ENCODE data around the gene STARD13.
A peak's percentile ranks its signal among the peaks of the same experiment; 100 is the strongest.

STARD13 gene

DNA sequence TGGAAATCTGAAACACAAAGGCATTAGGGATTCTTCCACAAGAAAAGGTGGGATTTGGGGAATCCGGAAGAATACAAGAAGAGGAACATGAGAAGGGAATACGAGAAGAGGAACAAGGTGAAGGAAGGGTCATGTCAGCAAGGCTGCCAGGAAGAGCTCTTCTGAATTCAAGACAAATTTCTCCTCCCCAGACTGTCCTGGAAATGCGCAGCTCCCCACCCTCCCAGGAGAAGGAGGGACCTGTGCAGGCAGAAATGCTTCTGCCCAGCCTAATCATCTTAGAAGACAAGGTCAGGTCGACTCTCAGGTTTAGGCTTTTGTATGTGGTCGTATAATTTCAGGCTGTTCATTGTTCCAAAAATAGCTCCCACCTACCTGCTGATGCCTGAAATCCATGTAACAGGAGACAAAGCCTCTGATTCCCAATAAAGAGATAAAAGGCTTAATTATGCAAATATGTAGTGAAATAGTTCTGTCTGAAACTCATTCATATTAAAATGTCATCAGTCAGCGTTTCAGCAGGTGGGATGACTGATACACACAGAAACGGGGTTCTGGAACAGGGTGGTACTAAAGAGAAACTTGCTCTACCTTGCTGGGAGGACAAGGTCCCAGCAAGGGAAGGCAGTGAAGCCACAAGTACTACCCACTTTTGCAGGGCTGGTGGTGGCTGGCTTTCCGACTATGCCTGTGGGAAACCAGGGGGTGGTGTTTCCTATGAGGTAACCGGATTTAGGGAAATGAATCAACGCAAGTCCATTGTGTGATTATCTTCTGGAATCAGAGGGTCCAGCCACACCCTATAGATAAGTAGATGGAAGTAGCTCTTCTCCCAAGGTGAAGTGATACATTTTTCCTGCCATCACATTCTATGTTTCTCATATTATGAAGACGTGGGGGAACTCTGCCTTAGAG is 193.2 kb downstream of the STARD13 start:
- no peak for DNase-seq (ENCODE audit: low read depth, low spot score)

DNA sequence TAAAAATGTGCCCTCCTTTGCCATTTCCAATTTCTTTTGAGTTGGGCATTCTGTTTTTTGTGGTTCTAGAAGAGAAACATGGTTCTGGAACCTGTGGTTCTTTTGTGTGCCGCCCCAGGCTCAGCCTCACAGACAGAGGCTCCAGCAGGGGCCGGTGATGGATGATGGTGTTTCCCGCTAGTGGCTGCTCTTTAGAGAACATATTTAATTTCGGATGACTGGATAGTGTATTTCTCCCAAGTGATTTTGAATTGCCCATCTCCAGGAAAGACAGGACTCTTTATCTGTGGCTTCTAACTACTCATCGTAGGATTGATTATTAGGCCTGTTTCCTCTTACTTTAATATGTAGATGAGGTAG is 194.2 kb downstream of the STARD13 start:
- no peak for DNase-seq (ENCODE audit: low read depth, low spot score)

DNA sequence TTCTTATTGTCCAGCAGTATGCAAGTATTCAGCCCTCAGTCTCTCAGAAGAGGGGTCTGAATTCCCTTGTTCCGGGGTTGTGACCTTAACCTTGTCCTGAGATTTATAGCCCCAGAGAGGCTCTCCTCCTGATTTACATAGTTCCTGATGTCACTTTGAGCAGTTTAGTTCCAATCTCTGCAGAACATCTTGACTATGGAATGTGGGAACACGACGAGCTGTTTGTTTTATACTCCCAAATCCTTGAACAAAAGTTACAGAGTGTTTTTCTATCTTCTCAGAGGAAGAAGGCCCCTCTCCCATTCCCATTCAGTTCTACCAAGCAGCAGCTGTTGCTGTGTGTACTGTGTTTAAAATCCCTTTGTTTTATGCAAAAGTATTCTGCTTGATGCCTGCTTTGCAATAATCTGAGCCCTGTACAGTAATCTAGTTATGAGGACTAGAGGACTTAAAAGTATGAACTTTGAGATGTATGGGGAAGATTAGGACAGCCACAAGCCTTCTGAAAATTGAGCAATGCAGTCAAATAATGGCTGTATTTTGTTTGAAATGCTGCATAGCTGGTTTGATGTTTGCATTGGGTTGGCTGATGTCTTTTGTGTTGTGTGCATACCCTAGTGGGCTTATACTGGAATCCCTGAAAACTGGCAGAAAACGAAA is 194.7 kb downstream of the STARD13 start:
- no peak for DNase-seq (ENCODE audit: low read depth, low spot score)

DNA sequence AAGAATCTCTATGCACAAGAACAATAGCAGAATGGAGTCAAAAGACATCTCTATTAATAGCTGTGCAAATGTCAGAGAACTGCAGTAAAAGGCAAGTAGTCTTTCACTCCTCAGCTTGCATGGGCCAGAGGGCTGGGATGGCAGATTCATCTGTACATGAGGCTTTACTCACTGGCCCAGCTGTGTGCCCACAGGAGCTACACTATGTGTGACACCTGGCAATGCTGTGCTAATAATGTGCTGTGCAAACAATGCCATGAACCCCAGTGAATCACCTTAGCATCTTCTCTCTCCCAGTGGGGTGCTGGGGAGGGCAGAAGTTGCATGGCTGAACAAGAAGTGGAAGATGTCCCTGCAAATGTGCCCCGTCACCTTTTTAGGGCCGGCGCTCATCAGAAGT is 196.2 kb downstream of the STARD13 start:
- no peak for DNase-seq (ENCODE audit: low read depth, low spot score)

DNA sequence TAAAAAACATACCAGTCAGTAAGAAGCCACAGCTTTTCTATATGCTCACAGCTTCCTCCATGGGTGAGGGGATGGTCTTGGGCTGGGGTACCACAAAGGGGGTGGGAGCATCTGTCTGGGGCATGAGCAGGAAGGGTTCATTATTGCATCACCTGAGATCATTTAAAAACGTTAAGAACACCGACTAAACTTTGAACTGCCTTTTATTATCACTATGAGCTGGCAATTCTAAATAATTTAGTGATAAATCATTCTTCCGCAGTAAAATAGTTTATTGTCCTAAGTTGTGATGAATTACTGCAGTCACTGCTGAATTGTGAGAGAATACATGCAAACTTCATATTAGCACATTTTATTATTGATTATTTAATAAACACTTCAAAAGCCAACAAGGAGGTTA is 197.8 kb downstream of the STARD13 start:
- DNase-seq (ENCODE audit: low read depth, low spot score), result no peak

DNA sequence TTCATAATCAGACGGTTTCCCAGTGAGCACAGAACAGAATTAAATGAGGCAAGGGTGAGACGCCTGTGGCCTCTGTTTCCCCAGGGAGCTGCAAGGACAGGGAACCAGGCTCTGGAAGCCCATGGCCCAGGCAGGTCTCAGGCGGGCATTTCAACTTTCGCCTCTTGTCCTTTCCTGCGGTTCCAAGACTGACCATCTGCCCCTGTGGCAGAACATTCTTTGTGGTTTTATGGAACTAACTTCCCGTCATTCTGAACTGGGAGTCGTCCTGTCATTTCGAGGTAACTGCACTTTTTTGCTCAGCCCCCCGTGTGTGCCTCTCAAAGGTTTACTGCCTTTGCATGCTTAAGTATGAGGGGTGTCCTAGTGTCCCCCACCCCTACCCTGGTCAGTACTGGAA is 198.5 kb downstream of the STARD13 start:
- no peak for DNase-seq (ENCODE audit: low read depth, low spot score)

DNA sequence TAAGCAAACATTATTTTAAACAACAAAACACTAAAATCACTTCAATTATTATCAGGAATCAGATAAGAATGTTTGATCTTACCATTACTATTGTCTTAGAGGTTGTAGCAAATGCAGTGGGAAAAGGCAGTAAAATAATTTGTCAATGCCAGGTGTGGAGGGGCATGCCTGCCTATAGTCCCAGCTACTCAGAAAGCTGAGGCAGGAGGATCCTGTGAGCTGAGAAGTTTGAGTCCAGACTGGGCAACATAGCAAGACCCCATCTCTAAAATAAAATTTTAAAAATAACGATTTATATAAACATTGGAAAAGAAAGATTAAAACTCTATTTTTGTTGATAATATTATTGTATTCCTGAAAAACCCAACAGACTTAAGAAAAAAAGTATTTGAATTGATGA is 202.5 kb downstream of the STARD13 start:
- no peak for DNase-seq (ENCODE audit: low read depth, low spot score)

DNA sequence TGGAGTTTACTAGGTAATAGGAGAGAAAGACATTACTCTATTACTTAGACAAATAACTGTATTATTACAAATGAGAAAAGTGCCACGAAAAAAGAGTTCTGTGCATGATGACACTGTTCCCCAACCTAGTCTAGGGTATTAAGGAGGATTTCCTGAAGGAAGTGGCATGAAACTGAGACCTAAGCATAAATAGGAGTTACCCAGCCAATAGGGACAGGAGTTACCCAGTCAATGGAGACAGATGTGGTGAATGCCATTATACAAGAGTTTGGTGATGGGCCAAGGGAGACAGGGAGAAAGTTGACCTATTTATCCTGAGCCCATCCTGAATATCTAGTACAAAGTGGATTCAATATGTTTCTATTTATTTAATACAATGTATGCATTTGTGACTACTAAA is 203.9 kb downstream of the STARD13 start:
- DNase-seq (ENCODE audit: low read depth, low spot score), result no peak

DNA sequence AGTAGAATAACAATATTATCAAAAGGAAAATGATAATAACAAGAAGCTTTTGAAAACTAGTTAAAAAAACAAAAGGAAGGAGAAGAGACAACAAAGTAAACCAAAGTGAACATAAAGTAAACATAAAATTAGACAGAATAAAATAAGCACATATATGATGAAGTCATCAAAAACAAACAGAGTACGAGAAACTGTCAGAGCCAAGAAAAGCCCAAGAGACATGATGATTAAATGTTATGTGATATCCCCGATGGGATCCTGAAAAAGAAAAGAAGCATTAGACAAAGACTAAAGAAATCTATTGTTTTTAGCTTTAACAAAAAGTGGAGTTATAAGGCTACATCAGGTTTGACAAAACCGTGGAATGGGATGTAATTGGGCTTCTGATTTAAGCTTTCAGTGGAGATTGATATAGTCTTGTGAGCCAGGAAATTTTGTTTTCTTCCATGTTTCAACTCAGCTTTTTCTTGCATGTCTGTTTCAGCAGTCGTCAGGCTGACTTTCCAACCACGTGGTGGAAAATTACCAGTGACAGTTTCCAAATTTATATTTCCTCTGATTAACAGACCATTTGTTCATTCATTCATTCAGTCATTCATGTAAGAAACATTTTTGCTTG is 204.5 kb downstream of the STARD13 start:
- no peak for DNase-seq (ENCODE audit: low read depth, low spot score)

DNA sequence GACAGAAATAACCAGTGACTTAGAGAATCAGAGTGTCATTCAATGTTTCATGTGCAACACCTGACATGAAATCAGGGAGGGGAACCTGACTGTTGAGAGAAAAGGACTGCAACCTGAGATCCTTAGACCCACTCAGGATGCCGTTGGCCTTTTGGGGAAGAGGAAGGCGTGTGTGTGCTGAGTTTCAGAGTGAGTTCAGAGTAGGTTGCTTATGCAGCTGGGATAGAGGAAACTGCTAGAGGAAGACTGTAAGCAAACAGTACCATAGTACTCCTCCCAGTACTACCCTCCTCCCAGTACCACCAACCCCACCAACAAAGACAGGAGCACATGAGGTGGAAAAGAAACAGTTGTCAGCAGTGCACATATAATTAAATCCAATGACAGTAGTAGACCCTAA is 205.6 kb downstream of the STARD13 start:
- DNase-seq (ENCODE audit: low read depth, low spot score), result no peak

DNA sequence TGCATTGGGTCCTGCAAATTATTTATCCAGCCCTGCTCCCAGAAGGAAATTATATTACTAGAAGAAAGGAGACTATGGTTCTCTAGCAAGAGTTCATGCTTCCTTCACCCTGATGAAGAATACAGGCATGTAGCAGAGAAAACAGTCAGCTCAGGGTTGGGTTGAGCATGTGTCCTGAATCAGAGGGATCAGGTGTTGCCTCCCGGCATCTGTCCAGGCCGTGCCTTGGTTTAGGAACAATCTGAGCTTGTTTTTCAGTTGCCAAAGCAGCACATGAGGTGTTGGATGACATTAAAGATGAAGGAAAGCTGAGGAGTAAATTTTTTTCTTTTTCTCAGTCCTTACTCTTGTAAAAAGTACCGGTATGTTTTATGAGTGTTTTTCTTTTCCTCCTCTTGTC is 207.3 kb downstream of the STARD13 start:
- DNase-seq (ENCODE audit: low read depth, low spot score), result no peak

DNA sequence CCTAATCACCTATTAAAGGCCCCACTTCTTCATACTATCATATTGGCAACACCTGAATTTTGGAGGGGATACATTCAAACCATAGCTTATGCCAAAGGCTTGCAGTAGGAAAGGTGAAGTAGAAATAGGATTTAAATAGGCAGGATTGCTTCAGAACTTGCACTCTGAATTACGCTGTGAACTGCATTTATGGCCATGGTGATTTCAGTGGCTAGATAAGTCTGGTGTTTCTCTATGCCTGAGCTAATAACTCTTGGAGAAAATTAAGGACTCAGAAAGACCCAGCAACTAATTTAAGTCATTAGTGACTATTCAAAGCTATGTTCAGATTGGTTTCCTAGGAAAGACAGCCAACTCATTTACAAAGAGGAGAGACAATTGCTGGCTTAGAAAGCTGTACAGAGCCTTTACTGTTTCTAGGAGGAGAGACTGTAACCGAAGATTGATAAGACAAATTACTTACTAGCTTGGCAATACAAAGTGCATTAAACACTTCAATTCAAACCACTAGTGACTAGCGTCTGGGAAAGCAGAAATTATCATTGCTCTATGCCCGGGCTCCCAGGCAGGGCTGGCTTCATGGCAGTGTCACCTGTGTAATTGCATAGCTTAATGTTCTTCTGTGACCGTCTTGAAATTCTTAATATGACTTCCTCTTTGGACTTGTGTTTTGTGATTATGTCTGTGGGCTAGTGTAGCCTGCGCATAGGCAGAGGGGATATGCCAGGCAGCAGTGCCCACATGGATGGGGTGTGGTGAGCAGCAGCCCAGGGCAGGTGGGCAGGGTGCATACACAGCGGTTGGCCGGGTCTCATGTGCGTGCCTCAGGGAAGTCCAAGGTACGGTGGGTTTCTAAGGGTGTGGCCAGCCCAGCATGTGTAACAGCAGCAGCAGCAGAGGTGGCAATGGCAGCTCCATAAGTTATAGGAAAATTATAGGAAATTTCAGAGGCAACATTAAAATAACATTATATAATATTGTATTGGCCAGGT is 209.3 kb downstream of the STARD13 start:
- no peak for DNase-seq (ENCODE audit: low read depth, low spot score)

DNA sequence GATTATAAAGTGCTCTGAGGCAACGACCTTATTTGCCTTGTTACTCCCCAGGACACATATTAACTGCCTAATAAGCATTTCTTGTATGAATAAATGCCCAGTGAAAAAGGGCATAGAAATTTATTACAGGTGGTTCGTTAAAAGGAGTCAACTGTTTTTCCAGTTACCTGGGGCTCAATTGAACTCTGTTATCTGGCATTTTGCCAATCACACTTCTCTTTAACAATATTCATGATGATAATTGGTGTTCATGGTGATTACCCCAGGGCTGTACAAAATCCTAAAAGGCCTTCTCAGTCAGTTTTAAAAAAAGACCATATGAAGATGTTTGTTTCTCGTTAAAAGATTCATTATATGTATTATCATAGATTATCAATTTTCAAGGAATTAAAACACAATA is 212.2 kb downstream of the STARD13 start:
- DNase-seq (ENCODE audit: low read depth, low spot score), result no peak

DNA sequence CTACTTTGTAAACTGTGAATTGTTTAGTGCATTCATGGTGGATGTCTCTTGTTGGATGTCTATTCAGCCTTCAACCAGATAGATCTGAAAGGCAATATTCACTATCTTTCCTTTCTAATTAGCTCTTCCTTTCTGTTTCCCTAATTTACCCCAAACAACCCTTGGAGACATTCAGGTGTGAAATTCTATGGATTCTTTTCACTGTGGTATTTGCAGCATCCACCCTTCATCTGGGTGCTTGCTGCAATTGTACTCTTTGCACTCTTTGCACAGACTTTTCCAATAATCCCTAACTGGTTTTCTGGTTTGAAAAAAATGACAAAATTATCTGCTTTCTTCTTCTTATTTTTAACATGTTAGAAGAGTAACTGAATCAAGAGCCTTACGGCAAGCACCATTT is 212.8 kb downstream of the STARD13 start:
- DNase-seq (ENCODE audit: low read depth, low spot score), result no peak

DNA sequence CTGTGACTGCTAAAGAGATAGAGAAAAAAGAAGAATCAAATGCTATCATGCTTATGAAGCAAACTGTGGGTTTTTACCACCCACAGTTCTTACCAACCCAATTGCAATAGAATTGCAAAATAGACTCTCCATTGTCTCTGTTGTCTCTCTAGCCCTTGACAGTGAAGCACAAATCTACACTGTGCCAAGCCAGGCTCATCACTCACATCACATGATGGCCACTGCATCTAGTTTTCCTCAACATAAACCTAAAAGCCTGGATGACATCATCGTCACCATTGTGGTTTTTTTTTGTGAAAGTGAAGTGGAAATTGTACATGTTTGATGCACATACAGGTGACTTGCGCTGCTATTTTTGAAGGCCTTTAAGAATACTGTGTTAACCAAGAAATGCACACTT is 213.3 kb downstream of the STARD13 start:
- DNase-seq (ENCODE audit: low read depth, low spot score), result no peak

DNA sequence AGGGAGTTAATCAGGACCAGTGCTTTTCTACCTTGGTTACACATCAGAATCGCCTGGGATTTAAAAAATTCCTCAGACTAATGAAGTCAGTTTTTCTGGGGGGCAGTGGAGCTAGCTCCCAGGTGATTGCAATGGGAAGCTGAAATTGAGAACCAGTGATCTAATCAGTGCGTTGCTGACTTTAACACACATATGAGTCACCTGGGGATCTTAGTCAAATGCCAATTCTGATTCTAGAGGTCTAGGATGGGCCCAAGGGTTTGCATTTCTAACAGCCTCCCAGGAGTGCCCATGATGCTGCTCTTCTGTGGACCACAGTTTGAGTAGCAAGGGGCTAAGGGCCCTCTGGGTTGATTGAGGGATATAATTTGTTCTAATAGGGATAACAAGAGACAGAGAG is 214.8 kb downstream of the STARD13 start:
- DNase-seq (ENCODE audit: low read depth, low spot score), result no peak

DNA sequence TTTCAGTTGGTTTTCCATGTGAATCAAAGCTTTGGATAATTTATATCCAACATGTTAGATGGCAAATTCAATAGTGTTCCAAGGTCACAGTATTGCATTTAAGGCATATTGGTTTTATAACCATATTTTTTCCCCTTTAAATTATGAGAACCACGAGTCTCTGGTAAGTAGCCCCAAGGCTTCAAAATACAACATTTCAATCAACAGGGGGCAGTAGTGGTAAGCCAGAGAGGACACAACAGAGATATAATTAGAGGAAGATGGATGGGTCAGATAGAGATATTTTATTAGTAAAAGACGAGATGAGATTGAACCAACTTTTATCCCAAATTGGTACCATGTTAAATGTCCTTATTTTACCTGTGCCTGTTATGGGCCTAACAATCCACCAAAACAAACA is 216.2 kb downstream of the STARD13 start:
- DNase-seq (ENCODE audit: low read depth, low spot score), result no peak

DNA sequence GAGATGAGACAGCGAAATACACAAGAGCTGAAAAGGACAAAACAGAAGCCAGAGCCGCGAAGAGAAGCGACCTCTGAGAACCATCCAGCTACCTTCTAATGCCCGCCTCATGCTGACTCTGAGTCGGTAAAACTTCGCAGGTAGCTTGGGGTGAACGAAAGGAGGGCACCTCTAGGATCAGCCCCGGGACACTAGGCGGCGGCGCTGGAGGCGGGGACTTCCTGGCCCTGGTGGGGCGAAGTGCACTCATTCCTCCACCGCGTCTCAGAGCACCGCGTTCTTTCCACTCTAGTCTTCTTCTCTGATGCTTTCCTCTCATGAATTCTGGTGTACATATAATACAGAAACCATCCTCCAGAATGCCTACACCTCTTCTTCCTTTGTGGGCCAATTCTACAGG is 219.2 kb downstream of the STARD13 start:
- DNase-seq (ENCODE audit: low read depth, low spot score), result no peak

DNA sequence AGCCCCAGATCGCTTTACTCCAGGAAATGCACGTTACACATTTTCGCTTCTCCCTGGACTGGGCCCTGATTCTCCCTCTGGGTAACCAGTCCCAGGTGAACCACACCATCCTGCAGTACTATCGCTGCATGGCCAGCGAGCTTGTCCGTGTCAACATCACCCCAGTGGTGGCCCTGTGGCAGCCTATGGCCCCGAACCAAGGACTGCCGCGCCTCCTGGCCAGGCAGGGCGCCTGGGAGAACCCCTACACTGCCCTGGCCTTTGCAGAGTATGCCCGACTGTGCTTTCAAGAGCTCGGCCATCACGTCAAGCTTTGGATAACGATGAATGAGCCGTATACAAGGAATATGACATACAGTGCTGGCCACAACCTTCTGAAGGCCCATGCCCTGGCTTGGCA is 224.7 kb downstream of the STARD13 start:
- DNase-seq (ENCODE audit: low read depth, low spot score), result no peak

DNA sequence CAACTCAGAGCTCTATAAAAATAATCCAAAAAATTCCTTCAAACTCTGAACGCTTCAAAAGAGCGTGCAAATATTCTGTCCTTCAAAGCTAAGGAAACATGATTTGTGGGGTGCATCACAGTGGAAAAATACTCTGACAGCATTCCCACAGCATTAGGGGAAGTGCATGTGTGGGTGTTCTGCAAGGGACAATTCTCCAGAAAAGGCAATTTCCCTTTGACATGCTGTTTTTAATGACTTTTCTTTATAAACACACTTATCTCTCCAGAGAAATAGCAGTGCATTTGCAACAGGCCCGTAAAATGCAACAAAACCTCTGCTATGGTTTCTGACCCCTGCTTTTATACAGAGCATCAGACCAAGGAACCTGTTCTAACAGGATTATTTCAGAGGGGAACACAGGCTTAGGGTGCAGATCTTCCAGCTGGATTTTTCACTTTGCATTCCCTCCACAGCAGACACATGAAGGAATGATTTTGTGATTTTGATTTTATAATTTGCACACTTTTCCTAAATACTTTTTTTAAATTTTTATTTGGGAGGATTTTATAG is 226.7 kb downstream of the STARD13 start:
- no peak for DNase-seq (ENCODE audit: low read depth, low spot score)

DNA sequence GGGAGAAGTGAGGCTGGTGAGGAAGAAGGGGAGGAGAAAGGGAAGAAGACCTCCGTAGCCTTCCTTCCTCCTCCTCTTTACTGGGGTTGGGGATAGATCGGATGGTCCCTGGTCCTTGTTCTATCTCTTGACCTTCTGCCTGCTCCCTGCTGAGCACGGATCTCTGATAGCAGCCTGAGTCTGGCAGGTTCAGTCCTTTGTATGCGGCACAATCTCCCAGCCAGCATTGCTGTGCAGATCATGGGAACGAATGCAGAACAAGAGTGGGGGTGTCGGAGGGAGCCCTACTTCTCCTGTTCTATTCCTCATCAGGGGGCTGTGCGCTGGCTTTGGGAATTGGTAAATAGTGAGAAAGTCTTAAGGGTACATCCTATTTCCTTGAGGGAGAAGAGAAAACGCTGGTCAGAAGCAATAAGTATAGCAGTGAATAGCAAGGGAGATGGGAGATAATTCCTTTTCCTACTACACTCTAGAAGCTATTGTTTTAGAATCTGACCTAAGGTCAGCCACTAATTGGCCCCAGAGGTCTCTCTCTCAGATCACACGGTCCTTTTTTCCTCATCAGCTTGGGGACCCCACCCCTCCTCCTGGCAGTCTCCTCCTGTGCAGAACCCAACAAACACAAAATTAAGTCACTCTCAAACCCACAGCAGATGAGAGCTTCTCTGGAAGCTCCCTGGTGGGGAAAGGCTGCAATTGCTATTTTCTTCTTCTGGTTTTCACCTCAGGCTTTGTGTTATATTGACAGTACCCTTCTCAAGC is 228.4 kb downstream of the STARD13 start:
- DNase-seq (ENCODE audit: low read depth, low spot score), result peak; percentile 46
